ENCODE results near the gene MB.

- TF ChIP-seq POU6F1 (CRISPR knock-in tag; IDR thresholded peaks at IDR 0.05; ENCODE audit: borderline replicate concordance, low read depth): no peak
- TF ChIP-seq ZNF70 (CRISPR knock-in tag; IDR thresholded peaks at IDR 0.05): no peak
- TF ChIP-seq, protein P1, sequence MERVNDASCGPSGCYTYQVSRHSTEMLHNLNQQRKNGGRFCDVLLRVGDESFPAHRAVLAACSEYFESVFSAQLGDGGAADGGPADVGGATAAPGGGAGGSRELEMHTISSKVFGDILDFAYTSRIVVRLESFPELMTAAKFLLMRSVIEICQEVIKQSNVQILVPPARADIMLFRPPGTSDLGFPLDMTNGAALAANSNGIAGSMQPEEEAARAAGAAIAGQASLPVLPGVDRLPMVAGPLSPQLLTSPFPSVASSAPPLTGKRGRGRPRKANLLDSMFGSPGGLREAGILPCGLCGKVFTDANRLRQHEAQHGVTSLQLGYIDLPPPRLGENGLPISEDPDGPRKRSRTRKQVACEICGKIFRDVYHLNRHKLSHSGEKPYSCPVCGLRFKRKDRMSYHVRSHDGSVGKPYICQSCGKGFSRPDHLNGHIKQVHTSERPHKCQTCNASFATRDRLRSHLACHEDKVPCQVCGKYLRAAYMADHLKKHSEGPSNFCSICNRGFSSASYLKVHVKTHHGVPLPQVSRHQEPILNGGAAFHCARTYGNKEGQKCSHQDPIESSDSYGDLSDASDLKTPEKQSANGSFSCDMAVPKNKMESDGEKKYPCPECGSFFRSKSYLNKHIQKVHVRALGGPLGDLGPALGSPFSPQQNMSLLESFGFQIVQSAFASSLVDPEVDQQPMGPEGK (CRISPR knock-in tag; IDR thresholded peaks at IDR 0.05; ENCODE audit: borderline replicate concordance): no peak
Measured at GRCh38 chr22:35558031-35558430, 59.1 kb downstream of the MB start.

Data from SK-N-SH treated with all-trans-retinoic acid at 6 μM for 48 hours (cell line).